H1 (cell line): Measurements from ENCODE around the gene AIFM1. TPM values are rescaled to one million over a fixed set of nuclear protein-coding genes. Genes with fewer than 3 reads are reported as not detected.

Experiments
- CTCF ChIA-PET: fragments of 300-600 bp; sonication (Branson Sonifier 250); formaldehyde crosslinking; loops from one replicate; lab custom pipeline; 2021; ENCODE audit not compliant: partially characterized antibody; lab: Charles Lee
- POLR2A ChIA-PET: fragments of 300-600 bp; sonication (Branson Sonifier 250); formaldehyde crosslinking; loops from one replicate; lab custom pipeline; 2021; ENCODE audit warnings: inconsistent platforms; ENCODE audit not compliant: partially characterized antibody; lab: Charles Lee
- DNase-seq, 2 experiments: peaks; one replicate each; pipeline versions ENCODE4 v3.0.0 to v3.0.0-alpha.2; 2010 to 2022; ENCODE audit warnings: low spot score in 2 of 2, low read depth in 1 of 2, mixed read lengths in 1 of 2
- FAIRE-seq: peaks from 2 replicates; lab custom pipeline; 2011; peaks lifted over from hg19 to GRCh38; lab: Jason Lieb, UNC
- H2AFZ ChIP-seq: 2 replicates; pipeline ENCODE4 v1.8.1; 2012; ENCODE audit warnings: low read length, inconsistent platforms
- H2AK5ac ChIP-seq: 2 replicates; pipeline ENCODE4 v1.6.1; 2013; ENCODE audit warnings: low read depth, low read length
- H2BK120ac ChIP-seq: replicated peaks from 2 replicates; pipeline ENCODE3; 2013; ENCODE audit warnings: low read depth, low read length, inconsistent platforms
- H2BK12ac ChIP-seq: 2 replicates; pipeline ENCODE4 v1.6.1; 2013; ENCODE audit warnings: low read depth, low read length
- H2BK15ac ChIP-seq: 2 replicates; pipeline ENCODE4 v1.6.1; 2013; ENCODE audit warnings: low read length
- H2BK20ac ChIP-seq: 2 replicates; pipeline ENCODE4 v1.6.1; 2013; ENCODE audit warnings: low read length
- H2BK5ac ChIP-seq: 2 replicates; pipeline ENCODE4 v1.6.1; 2013; ENCODE audit warnings: low read depth, low read length
- H3K14ac ChIP-seq: 2 replicates; pipeline ENCODE4 v1.6.1; 2013; ENCODE audit warnings: inconsistent platforms; ENCODE audit not compliant: insufficient read length
- H3K18ac ChIP-seq: 2 replicates; pipeline ENCODE4 v1.6.1; 2013; ENCODE audit warnings: low read length; ENCODE audit errors: extremely low read depth
- H3K23ac ChIP-seq: 2 replicates; pipeline ENCODE4 v1.6.1; 2013; ENCODE audit warnings: inconsistent platforms; ENCODE audit not compliant: insufficient read length
- H3K23me2 ChIP-seq: 2 replicates; pipeline ENCODE4 v1.6.1; 2013; ENCODE audit warnings: low read depth, low read length
- H3K27ac ChIP-seq: 2 replicates; pipeline ENCODE4 v1.6.1; 2011; ENCODE audit warnings: low read depth, low read length, inconsistent platforms
- H3K27me3 ChIP-seq, 4 experiments: replicated peaks in 1 of 4; 1 replicate in 1 of 4; 2 replicates in 3 of 4; pipeline versions ENCODE4 v1.6.1 to v1.8.1; 2011 to 2013; ENCODE audit warnings: low read length in 3 of 4, mild to moderate bottlenecking in 3 of 4, inconsistent platforms in 2 of 4, mixed read lengths in 2 of 4, moderate library complexity in 1 of 4; ENCODE audit not compliant: control insufficient read depth in 3 of 4, insufficient read depth in 3 of 4; ENCODE audit errors: extremely low read depth in 1 of 4
- H3K36me3 ChIP-seq, 4 experiments: 2 replicates each; pipeline versions ENCODE4 v1.6.1 to v1.8.1; 2011 to 2013; ENCODE audit warnings: mild to moderate bottlenecking in 4 of 4, low read length in 3 of 4, moderate library complexity in 2 of 4, control low read depth in 1 of 4, inconsistent platforms in 1 of 4; ENCODE audit not compliant: insufficient read depth in 4 of 4, control insufficient read depth in 2 of 4
- H3K4ac ChIP-seq: replicated peaks from 2 replicates; pipeline ENCODE3; 2013; ENCODE audit warnings: low read length, low read depth, mixed read lengths, inconsistent platforms; ENCODE audit not compliant: insufficient read length
- H3K4me1 ChIP-seq, 4 experiments: replicated peaks in 1 of 4; 1 replicate in 1 of 4; 2 replicates in 3 of 4; pipeline versions ENCODE4 v1.6.1 to v1.8.1; 2011 to 2013; ENCODE audit warnings: low read length in 3 of 4, inconsistent platforms in 2 of 4, mixed read lengths in 1 of 4; ENCODE audit not compliant: insufficient read depth in 4 of 4, control insufficient read depth in 3 of 4
- H3K4me2 ChIP-seq, 2 experiments: 2 replicates each; pipeline versions ENCODE4 v1.6.1 to v1.8.1; 2011 to 2013; ENCODE audit warnings: low read depth in 2 of 2, low read length in 2 of 2, control low read depth in 1 of 2, inconsistent platforms in 1 of 2, mild to moderate bottlenecking in 1 of 2; ENCODE audit not compliant: insufficient read depth in 1 of 2
- H3K4me3 ChIP-seq, 4 experiments: fragments of 200-600, 300-600 bp in 1 of 4; sonication (generic), shearing (Covaris generic), sonication (Bioruptor Twin) in 1 of 4; 2 replicates each; pipeline versions ENCODE4 v1.5.1 to v1.8.1; 2011 to 2016; ENCODE audit warnings: low read length in 4 of 4, low read depth in 3 of 4, control low read depth in 2 of 4, inconsistent platforms in 2 of 4, mild to moderate bottlenecking in 2 of 4, mixed read lengths in 1 of 4, moderate library complexity in 1 of 4; ENCODE audit not compliant: insufficient read depth in 2 of 4; ENCODE audit errors: extremely low read depth in 1 of 4
- H3K56ac ChIP-seq: replicated peaks from 2 replicates; pipeline ENCODE3; 2013; ENCODE audit warnings: low read depth, mild to moderate bottlenecking, mixed read lengths, low read length, inconsistent platforms; ENCODE audit not compliant: insufficient read length
- H3K79me1 ChIP-seq: 2 replicates; pipeline ENCODE4 v1.6.1; 2013; ENCODE audit warnings: low read depth, low read length, control low read depth
- H3K79me2 ChIP-seq, 2 experiments: 2 replicates each; pipeline versions ENCODE4 v1.6.1 to v1.8.1; 2012 to 2013; ENCODE audit warnings: low read length in 2 of 2, mild to moderate bottlenecking in 2 of 2, inconsistent platforms in 1 of 2; ENCODE audit not compliant: insufficient read depth in 2 of 2, control insufficient read depth in 1 of 2
- H3K9ac ChIP-seq, 4 experiments: replicated peaks in 1 of 4; 1 replicate in 1 of 4; 2 replicates in 3 of 4; pipeline versions ENCODE4 v1.6.1 to v1.8.1; 2011 to 2013; ENCODE audit warnings: low read depth in 3 of 4, low read length in 3 of 4, control low read depth in 2 of 4, mild to moderate bottlenecking in 2 of 4, moderate library complexity in 2 of 4, inconsistent platforms in 1 of 4; ENCODE audit errors: extremely low read depth in 1 of 4
- H3K9me3 ChIP-seq, 2 experiments: 2 replicates each; pipeline versions ENCODE4 v1.6.1 to v1.8.1; 2012 to 2013; ENCODE audit warnings: mild to moderate bottlenecking in 2 of 2, moderate library complexity in 2 of 2, control low read depth in 1 of 2, inconsistent platforms in 1 of 2, low read depth in 1 of 2, low read length in 1 of 2, mixed read lengths in 1 of 2; ENCODE audit not compliant: insufficient read depth in 2 of 2
- H4K20me1 ChIP-seq, 2 experiments: replicated peaks in 1 of 2; 2 replicates each; pipeline versions ENCODE3 to v1.8.1; 2011 to 2013; ENCODE audit warnings: inconsistent platforms in 2 of 2, low read length in 2 of 2, mild to moderate bottlenecking in 1 of 2; ENCODE audit not compliant: insufficient read depth in 2 of 2, control insufficient read depth in 1 of 2
- H4K5ac ChIP-seq: 2 replicates; pipeline ENCODE4 v1.6.1; 2013; ENCODE audit warnings: low read length, low read depth, mixed read lengths, inconsistent platforms; ENCODE audit not compliant: insufficient read length
- H4K8ac ChIP-seq: 2 replicates; pipeline ENCODE4 v1.8.0; 2013; ENCODE audit warnings: mild to moderate bottlenecking, moderate library complexity, low read length, inconsistent platforms; ENCODE audit not compliant: insufficient read depth; ENCODE audit errors: extremely low read depth
- H4K91ac ChIP-seq: replicated peaks from 2 replicates; pipeline ENCODE3; 2013; ENCODE audit warnings: low read length, mixed read lengths, inconsistent platforms; ENCODE audit not compliant: insufficient read length
- GABPA ChIP-seq: IDR thresholded peaks from 2 replicates; pipeline ENCODE4 v1.6.1; 2011; ENCODE audit warnings: mild to moderate bottlenecking, low read length, moderate library complexity, borderline replicate concordance; ENCODE audit not compliant: insufficient read depth
- JUND ChIP-seq: IDR thresholded peaks from 2 replicates; pipeline ENCODE4 v1.6.1; 2011; ENCODE audit warnings: mild to moderate bottlenecking, improper control_type of control experiment, low read length
- TCF12 ChIP-seq: IDR thresholded peaks from 2 replicates; pipeline ENCODE4 v1.6.1; 2011; ENCODE audit warnings: low read depth, mild to moderate bottlenecking, low read length
- WGBS, 2 experiments: shearing (Covaris generic) in 1 of 2; methylation state at CpG; one replicate each; pipeline versions ENCODE4 v1.1.6 to v1.1.7; 2013 to 2015; ENCODE audit warnings: low lambda C conversion rate in 2 of 2, mixed read lengths in 2 of 2, inconsistent platforms in 1 of 2, low coverage in 1 of 2, missing lambda C conversion rate in 1 of 2; ENCODE audit not compliant: insufficient replicate concordance in 2 of 2, insufficient coverage in 1 of 2, insufficient read length in 1 of 2; ENCODE audit errors: extremely low coverage in 1 of 2, missing lambda C conversion rate in 1 of 2; 5-methylcytosine and 5-hydroxymethylcytosine counted together
- polyA plus RNA-seq, 7 experiments: library from polyadenylated mRNA; depleted of rRNA in 3 of 7; stranded (reverse) in 5 of 7; unstranded in 2 of 7; fragments of >200 nt in 5 of 7; fragments of 200-250 nt in 2 of 7; gene quantifications; 1 replicate in 5 of 7; 2 replicates in 1 of 7; 4 replicates in 1 of 7; pipeline versions ENCODE4 v1.2.1 to v1.2.3, GENCODE V29; 2011 to 2013; ENCODE audit warnings: missing spikeins in 2 of 7, mixed read lengths in 2 of 7
- total RNA-seq: library from RNA; stranded (reverse); fragmentation: NEBNext Ultra II Directional; extraction: Animal tissue kit (Norgen Biotek cat#: 25700); gene quantifications from 2 replicates; pipeline ENCODE4 v1.2.1, GENCODE V29; 2021
- TF ChIP-seq, protein P1 (sequence below): IDR thresholded peaks from 2 replicates; pipeline ENCODE4 v1.6.1; 2011; ENCODE audit warnings: low read length, improper control_type of control experiment

Gene AIFM1
- total and polyA plus RNA-seq, 2 of the 8 experiments (the other 6 are each of a cell fraction or from before 2014, with no cell fraction given), result 34.1 to 55.4 TPM

DNA sequence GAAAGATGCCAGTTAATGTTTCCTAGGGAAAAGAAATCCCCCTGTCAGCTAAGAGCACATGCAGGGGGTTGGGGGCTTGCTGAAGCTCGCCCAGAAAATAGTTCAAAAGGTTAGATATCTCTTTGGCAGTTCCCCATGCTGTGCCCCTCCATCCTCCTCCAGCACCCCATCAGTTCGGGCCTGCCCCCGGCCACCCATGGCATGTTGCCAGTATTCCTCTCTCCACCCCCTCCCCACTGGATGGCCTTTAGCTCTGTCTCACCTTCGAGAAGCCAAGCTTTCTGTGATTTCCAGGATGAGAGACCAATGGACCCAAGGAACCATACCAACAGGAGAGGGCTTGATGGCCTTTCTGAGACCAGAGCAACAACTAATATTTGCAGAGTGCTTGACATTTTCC is 11.3 kb upstream of the AIFM1 start:
- Histone ChIP-seq H3K23ac (no peak overlapping the region), H4K5ac (no peak overlapping the region), H2AK5ac (no peak overlapping the region), H2BK120ac (no peak overlapping the region), H3K14ac (no peak overlapping the region), H2AFZ (no peak overlapping the region), H3K4me2 (no peak overlapping the region), H3K27ac (no peak overlapping the region), H3K9me3 (no peaks in the 10 kb centered on the region), H3K36me3 (no peaks in the 10 kb centered on the region), H3K4me3 (no peak overlapping the region), H3K4ac (no peak overlapping the region), H2BK5ac (no peak overlapping the region), H3K18ac (no peak overlapping the region), H4K8ac (no peak overlapping the region), H2BK15ac (no peak overlapping the region), H3K79me1 (no peaks in the 10 kb centered on the region), H3K23me2 (peaks cover 4% of the 10 kb centered on the region; the same call in 1 of the 2 replicates), H2BK12ac (no peak overlapping the region), H3K79me2 (no peaks in the 10 kb centered on the region), H3K27me3 (peaks cover 0 to 8% (median 7%) of the 10 kb centered on the region in 4 experiments; a peak in 6 of 7 replicates), H3K56ac (no peak overlapping the region), H4K20me1 (no peaks in the 10 kb centered on the region), H4K91ac (no peak overlapping the region), H3K4me1 (no peaks in the 10 kb centered on the region; a peak in 1 of 7 replicates), H2BK20ac (no peak overlapping the region), H3K9ac (no peak overlapping the region)
- WGBS, 2 experiments, result no CpG with 5 or more reads among the region's 4 CpGs
- FAIRE-seq, result no peak
- ChIA-PET POLR2A (no interaction called here), CTCF (interaction anchor here (1.2 to 2.7 kb wide), 2 partner anchors 15 to 97 kb away, joined by 4 to 12 read pairs; no protein-coding TSS in a partner anchor)
- no peak for TF ChIP-seq TCF12
- TF ChIP-seq JUND, result no peak
- no peak for TF ChIP-seq GABPA
- TF ChIP-seq, protein P1, sequence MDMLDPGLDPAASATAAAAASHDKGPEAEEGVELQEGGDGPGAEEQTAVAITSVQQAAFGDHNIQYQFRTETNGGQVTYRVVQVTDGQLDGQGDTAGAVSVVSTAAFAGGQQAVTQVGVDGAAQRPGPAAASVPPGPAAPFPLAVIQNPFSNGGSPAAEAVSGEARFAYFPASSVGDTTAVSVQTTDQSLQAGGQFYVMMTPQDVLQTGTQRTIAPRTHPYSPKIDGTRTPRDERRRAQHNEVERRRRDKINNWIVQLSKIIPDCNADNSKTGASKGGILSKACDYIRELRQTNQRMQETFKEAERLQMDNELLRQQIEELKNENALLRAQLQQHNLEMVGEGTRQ, result no peak
- no peak for DNase-seq
